Umbilical cord (tissue), 2 donors: ENCODE measurements around the gene PRR5L. TPM values are rescaled to one million over a fixed set of nuclear protein-coding genes. Genes with fewer than 3 reads are reported as not detected.
"Not testable (repeated sequence)": the region's sequence is repeated elsewhere in the genome, so short reads cannot be mapped to it uniquely, and the experiment has no call there.

Experiments
- DNase-seq: peaks from one replicate; pipeline ENCODE4 v3.0.0-alpha.2; 2015; ENCODE audit warnings: low spot score
- total RNA-seq: library from RNA; depleted of rRNA; stranded (reverse); fragments of >200 nt; gene quantifications from one replicate; pipeline ENCODE4 v1.2.3, GENCODE V29; 2014; ENCODE audit warnings: low replicate concordance; ENCODE audit not compliant: insufficient read depth

PRR5L gene
- total RNA-seq, 1 donor from 2014 or later: 46.9 TPM

GRCh38 chr11:36493332-36493731 lies 197.2 kb downstream of the PRR5L start:
- no peak for DNase-seq

GRCh38 chr11:36498721-36499120 lies 202.6 kb downstream of the PRR5L start:
- no peak for DNase-seq

GRCh38 chr11:36499315-36499714 lies 203.2 kb downstream of the PRR5L start:
- no peak for DNase-seq

GRCh38 chr11:36500315-36500721 lies 204.2 kb downstream of the PRR5L start:
- DNase-seq: peak; percentile 88

- no peak for DNase-seq
Observed at GRCh38 chr11:36501236-36501635, 205.1 kb downstream of the PRR5L start.

GRCh38 chr11:36507824-36508489 lies 211.9 kb downstream of the PRR5L start:
- DNase-seq: no peak

GRCh38 chr11:36508743-36509142 lies 212.7 kb downstream of the PRR5L start:
- DNase-seq: no peak

GRCh38 chr11:36509201-36509639 lies 213.1 kb downstream of the PRR5L start:
- peak; percentile 65 for DNase-seq

GRCh38 chr11:36509694-36510593 lies 213.9 kb downstream of the PRR5L start, which contains the start of gene TRAF6:
Gene TRAF6 (minus strand): TSS chr11:36510272. CDS start chr11:36501515, 8,757 bp downstream.
- peak; percentile 90 for DNase-seq

- no peak for DNase-seq
Observed at GRCh38 chr11:36510594-36510942, 214.5 kb downstream of the PRR5L start.

GRCh38 chr11:36511062-36511461 lies 215.0 kb downstream of the PRR5L start:
- not testable (repeated sequence) for DNase-seq

GRCh38 chr11:36512016-36512415 lies 215.9 kb downstream of the PRR5L start:
- no peak for DNase-seq

- DNase-seq: no peak
Observed at GRCh38 chr11:36513965-36514364, 217.9 kb downstream of the PRR5L start.

Other genes with a start within 250 kb of the PRR5L start
- 34.7 TPM for gene COMMD9, start 6.9 kb upstream of the PRR5L start, total RNA-seq
- 27.4 TPM for gene TRAF6, start 214.0 kb downstream of the PRR5L start, total RNA-seq